Measurements from ENCODE around the gene SYT8.

DNA sequence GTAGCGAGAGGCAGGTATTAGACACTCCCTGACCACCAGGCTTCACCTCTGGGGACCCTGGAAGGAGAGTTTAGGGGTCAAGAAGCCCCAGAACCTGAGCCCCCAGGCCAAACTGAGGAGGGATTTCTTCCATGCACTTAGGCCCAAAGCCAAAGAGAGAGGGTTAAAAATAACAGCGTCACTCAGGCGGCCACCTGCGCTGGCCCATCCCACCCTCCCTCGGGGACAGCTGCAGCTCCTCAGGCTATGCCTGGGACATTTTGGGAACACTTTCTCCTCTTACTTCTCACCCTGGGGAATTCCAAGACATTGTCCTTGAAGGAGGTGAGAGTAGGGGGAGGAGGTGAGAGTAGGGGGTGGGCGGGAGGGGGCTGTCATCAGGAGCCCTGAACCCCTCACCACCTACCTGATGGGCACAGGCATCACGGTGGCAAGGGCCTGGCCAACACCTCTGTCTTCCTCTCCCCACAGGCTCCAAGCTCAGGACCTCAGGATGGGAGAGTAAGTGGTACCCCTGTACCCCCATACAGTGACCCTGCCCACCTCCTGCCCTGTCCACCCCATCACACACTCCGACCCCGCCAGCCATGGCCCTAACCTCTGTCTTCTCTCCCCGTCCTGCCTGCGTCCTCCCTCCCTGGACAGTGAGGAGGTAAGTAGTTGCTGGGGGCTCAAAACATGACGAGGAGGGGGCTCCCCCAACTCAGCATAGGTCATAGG, 4.6 kb downstream of the SYT8 start:
- no peak for TF ChIP-seq POLR2A (IDR thresholded peaks at IDR 0.05)
- TF ChIP-seq, protein P1, sequence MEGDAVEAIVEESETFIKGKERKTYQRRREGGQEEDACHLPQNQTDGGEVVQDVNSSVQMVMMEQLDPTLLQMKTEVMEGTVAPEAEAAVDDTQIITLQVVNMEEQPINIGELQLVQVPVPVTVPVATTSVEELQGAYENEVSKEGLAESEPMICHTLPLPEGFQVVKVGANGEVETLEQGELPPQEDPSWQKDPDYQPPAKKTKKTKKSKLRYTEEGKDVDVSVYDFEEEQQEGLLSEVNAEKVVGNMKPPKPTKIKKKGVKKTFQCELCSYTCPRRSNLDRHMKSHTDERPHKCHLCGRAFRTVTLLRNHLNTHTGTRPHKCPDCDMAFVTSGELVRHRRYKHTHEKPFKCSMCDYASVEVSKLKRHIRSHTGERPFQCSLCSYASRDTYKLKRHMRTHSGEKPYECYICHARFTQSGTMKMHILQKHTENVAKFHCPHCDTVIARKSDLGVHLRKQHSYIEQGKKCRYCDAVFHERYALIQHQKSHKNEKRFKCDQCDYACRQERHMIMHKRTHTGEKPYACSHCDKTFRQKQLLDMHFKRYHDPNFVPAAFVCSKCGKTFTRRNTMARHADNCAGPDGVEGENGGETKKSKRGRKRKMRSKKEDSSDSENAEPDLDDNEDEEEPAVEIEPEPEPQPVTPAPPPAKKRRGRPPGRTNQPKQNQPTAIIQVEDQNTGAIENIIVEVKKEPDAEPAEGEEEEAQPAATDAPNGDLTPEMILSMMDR (IDR thresholded peaks at IDR 0.05): no peak
